CD1c-positive myeloid dendritic cell (primary cell): ENCODE results near the gene FUT4.
"Not testable (repeated sequence)": the region's sequence is repeated elsewhere in the genome, so short reads cannot be mapped to it uniquely, and the experiment has no call there.

Source experiments
- DNase-seq: peaks from one replicate; pipeline ENCODE4 v3.0.0-alpha.2; 2016; ENCODE audit errors: extremely low spot score

The FUT4 gene, protein sequence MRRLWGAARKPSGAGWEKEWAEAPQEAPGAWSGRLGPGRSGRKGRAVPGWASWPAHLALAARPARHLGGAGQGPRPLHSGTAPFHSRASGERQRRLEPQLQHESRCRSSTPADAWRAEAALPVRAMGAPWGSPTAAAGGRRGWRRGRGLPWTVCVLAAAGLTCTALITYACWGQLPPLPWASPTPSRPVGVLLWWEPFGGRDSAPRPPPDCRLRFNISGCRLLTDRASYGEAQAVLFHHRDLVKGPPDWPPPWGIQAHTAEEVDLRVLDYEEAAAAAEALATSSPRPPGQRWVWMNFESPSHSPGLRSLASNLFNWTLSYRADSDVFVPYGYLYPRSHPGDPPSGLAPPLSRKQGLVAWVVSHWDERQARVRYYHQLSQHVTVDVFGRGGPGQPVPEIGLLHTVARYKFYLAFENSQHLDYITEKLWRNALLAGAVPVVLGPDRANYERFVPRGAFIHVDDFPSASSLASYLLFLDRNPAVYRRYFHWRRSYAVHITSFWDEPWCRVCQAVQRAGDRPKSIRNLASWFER

DNA sequence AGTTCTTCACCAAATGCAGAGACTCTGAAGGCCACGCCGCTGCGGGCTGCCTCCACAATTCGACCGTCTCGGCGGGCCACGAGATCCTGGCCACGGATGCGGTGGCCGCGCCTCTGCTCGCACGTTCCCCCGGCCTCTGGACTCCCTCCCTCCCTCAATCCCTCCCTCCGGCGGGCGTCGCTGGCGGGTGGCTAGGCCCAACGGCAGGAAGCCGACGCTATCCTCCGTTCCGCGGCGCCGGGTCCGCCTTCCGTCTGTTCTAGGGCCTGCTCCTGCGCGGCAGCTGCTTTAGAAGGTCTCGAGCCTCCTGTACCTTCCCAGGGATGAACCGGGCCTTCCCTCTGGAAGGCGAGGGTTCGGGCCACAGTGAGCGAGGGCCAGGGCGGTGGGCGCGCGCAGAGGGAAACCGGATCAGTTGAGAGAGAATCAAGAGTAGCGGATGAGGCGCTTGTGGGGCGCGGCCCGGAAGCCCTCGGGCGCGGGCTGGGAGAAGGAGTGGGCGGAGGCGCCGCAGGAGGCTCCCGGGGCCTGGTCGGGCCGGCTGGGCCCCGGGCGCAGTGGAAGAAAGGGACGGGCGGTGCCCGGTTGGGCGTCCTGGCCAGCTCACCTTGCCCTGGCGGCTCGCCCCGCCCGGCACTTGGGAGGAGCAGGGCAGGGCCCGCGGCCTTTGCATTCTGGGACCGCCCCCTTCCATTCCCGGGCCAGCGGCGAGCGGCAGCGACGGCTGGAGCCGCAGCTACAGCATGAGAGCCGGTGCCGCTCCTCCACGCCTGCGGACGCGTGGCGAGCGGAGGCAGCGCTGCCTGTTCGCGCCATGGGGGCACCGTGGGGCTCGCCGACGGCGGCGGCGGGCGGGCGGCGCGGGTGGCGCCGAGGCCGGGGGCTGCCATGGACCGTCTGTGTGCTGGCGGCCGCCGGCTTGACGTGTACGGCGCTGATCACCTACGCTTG, at the start of gene FUT4:
FUT4 (plus strand) TSS at position 227 of the 951 bp plus-strand sequence; CDS start at position 440, 213 bp downstream.
- peak; percentile 87 for DNase-seq

DNA sequence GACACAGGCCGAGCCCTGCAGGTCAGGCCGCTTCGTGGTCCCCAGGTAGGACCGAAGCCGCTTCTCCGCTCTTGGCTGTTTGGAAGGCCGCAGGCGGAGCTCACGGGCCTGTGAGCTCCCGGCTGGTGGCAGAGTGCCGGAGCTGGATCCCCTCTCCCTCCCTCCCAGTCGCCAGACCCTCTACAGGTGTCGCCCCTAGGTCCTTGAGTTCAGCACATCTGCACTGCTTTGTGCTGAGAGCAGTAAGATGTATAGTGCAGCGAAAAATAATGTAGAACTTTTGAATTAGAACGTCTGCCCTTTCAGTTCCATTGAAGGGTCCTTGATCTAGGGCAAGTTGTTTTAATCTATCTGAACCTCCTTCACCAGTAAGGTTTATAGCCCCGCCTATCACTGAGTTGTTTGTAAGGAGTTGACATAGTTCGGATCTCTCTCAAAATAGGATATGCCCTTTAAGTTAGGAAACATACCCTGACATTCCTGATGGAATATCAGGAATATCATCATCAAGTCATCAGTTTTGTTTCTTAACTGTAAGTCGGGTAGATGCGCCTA, 49.5 kb upstream of the FUT4 start:
- DNase-seq, result no peak

DNA sequence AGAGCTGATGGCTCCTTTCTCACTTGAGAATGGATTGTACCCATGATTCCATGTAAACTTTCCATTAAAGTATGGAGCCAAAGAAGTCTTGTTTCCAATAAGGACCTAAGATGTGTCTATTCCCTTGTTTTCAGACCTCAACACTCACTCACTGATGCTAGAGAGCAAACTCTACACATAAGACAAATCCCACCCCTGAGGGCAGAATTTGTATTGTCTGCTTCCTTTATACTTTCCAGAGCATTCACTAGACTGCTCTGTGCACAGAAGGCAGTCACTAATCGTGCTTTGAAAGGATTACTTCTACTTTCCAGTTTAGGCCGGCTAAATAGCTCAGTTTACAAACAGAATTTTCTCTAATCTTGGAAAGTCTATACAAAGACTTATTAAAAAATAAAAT, 43.5 kb upstream of the FUT4 start:
- DNase-seq, result no peak

DNA sequence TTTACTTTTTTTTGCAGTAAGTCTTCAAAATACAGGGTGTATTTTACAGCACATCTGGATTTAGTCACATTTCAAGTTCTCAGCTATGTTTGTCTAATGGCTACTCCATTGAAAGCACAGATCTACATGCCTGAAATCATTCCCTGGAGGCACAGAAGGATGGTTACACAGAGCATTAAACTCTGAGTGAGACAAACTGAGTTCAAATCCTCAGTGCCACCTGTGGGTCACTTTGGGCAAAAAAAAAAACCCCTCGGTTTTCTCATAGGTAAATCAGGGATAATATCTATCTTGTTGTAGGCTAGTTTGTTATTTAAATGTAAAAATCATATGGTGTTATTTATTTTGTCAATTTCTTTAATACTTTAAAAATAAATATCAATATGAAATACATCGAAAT, 42.2 kb upstream of the FUT4 start:
- DNase-seq, result no peak

DNA sequence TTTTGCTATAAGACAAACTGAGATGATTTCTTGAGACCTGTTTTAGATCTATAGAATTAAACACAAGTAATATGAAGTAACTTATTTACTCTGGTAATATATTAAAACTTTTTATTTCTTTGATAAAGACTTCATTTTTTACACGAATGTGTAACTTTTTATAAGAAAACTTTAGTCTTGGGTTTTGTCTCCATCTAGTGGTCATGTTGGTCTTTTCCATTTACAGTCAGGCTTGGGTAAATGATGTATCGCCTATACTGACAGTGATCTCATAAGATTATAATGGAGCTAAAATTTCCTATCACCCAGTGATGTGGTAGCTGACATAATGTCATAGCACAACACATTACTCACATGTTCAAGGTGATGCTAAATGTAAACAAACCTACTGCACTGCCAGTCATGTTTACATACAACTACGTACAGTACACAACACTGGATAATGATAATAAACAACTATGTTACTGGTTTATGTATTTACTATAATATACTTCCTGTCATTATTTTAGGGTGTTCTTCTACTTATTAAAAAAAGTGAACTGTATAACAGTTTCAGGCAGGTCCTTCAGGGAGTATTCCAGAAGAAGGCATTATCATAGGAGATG, 38.9 kb upstream of the FUT4 start:
- DNase-seq, result peak; percentile 71

DNA sequence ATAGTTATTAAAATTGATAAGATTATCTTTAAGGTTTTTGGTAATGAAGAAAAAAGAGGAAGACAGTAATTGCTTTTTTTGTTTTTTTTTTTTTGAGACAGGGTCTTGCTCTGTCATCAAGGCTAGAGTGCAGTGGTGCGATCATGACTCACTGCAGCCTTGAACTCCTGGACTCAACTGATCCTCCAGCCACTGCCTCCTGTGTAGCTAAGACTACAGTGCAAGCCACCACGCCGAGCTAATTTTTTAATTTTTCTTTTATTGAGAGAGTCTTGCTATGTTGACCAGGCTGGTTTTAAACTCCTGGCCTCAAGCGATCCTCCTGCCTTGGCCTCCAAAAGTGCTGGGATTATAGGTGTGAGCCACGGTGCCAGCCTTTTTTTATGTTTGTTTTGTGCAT, 37.2 kb upstream of the FUT4 start:
- DNase-seq, result not testable (repeated sequence)

DNA sequence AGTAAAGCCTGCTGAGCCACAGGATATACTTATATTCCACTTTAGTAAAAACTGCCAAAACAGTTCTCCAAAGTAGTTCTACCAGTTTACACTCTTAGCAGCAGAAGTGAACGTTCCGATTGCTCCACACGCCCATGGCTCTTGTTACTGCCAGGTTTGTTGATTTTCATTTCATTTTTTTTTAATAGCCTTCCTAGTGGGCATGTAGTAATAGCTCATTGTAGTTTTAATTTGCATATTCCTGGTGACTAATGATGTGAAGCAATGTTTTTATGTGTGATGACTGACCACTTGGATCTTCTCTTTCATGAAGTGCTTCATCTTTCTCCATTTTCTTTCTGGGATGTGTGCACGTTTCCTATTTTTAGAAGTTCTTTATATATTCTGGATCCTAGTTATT, 36.2 kb upstream of the FUT4 start:
- peak; percentile 20 for DNase-seq

DNA sequence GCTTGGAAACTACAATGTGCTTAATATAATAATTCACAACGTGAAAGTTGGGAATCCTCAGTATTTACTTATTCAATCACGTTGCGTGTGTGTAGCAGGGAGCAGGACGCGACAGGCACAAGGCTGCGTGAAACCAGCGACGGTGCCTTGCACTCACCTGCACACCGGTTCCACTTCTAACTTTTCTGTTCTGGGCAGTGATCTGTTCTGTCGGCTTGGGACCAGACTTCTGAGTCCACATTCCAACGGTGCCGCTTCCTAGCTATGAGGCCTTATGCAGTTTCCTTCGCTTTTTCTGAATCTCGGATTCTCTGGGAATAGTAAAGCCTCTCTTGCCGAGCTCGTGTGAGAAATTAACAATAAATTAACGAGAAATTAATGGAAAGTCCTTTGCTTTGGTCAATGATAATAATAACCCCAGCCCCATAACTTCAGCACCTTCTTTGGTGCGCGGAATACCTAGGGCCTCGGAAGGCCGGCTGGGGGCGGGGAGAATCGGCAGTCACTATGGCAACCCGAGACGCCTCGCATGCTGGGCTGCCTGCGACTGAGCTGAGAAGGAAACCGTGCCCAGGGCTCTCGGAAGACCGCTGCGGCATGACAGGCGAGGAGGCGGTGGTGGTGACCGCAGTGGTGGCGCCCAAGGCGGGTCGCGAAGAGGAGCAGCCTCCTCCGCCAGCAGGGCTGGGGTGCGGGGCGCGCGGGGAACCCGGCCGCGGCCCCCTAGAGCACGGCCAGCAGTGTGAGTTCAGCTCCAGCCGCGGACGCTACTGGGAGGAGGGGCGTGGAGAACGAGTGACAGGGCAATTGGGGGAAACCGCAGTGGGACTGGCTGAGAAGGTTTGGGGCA, 31.6 kb upstream of the FUT4 start, which contains the start of gene C11orf97:
C11orf97 (plus strand) TSS at position 530 of the 850 bp plus-strand sequence; CDS start at position 598, 68 bp downstream.
- peak; percentile 56 for DNase-seq

DNA sequence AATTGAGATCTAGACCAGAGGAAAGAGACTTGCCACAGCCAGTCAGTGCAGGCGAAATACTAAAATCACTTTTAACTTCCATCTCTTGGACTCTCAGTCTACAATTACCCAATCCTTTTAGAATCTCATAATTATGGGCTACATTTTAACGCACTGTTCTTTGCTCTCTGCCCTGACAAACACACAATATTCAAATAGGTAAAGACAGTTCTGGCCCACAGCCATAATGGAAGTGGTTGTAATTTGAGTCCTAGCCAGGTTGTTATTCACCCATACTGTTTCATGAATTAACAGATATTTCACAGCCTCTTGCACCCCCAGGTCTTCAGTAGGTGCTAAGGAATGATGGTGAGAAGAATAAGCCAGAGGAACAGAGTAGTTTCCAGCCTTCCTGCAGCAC, 30.6 kb upstream of the FUT4 start:
- DNase-seq, result no peak

DNA sequence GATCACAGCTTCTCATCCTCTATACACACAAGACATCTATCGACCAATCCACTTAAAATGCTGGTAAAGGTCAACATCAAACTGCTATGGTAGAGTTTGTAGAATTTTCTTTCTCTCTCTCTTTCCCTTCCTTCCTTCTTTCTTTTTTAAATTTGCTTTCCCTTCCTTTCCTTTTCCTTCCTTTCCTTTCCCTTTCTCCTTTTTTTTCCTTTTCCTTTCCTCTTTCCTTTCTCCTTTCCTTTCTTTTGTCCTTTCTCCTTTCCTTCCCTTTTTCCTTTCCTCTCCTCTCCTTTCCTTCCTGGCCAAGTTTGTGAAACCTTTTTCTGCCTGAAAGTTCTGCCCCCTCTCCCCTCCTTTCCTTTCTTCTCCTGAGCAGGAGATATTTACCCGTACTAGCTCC, 28.3 kb upstream of the FUT4 start:
- no peak for DNase-seq

DNA sequence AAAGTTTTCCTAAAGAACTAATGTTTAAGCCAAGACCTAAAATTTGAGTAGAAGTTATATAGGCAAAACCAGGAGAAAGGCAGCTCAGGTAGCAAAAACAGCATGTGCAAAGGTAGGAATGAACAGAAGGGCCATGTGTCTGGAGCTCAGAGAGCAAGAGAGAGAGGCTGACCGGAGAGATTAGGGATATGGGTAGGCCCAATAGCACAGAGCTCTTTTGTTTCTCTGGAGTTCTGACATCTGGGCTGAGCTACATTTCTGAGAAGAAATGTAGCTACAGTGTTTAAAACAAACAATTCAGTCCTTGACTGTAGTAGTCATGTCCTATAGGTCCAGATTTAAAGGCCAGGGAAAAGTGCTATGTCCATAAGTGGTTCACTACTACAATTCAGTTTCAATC, 27.0 kb upstream of the FUT4 start:
- no peak for DNase-seq

DNA sequence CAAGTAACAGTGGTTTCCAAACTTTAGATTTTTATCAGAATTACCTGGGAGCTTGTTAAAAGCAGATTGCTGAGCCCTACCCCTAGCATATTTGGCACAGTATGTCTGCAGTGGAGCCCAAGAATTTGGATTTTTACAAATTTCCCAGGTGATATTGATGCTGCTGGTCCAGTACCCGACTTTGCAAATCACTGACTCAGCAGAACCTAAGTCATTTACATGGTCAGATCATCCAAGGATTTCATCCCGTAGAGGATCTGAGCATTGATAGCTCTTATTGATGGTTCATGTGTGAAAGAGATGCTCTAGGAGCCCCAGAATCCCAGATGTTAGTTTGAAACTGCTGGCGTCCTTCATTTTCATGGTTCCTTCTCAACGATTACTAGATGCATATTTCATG, 25.4 kb upstream of the FUT4 start:
- no peak for DNase-seq

DNA sequence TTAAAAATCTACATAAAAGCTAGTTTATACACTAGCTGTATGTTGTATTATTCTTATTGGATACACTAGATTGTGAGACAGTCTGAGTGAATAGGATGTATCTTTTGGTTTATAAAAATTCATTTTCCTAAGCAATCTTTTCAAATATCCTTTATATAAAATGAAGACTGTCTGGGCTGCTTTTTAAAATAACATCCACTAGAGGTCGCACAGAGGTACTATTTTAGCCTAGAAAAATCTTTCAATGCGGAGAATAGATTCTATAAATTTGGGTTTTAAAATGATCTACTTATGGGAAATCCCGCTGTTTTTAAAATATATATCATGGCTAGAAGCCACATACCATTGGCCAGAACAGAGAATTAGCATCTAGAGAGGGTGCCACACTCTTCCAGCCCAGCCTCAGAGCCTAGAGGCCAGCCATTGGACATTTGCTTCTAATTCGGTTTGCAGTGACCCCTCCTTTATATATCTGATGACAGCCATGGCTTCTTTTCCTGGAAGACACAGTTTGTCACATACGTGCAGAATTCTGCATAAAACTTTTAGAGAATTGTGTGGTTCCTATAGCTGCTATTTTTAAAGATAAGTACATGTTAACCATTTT, 24.1 kb upstream of the FUT4 start:
- peak; percentile 64 for DNase-seq

DNA sequence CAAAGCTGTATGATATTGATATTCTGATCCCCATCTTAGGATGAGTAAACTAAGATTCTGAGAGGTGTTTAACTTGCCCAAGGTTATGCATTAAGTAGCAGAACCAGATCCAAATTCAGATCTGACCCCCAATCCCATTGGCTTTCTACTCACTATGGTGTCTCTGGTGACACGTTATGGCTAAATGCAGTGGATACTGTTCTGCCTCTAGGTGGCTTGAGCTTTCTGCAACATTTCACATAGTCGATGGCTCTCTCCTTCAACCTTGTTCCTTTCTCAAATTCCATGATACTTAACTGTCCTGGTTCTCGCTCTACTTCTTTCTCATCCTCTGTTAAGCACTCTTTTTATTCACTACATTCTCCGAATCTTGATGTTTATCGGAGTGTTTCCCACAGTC, 22.0 kb upstream of the FUT4 start:
- peak; percentile 33 for DNase-seq

DNA sequence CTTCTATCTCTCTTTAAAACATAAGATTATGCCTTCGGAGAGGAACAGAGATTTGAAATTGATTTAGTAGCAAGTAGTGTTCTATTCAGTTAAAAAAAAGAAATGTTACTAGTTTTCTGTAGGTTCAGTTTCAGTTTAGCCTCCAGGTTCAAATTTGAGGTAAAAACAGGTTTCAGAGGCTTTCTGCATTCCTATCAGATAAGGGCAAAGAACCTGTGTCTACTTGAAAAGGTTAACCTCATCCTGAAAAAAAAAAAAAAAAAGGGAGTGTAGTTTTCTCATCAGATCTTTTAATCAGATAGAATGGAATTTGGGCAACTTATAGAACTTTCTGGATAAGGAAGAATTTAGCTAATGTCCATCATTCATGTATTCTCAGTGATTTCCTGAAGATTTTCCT, 19.4 kb upstream of the FUT4 start:
- DNase-seq, result no peak

DNA sequence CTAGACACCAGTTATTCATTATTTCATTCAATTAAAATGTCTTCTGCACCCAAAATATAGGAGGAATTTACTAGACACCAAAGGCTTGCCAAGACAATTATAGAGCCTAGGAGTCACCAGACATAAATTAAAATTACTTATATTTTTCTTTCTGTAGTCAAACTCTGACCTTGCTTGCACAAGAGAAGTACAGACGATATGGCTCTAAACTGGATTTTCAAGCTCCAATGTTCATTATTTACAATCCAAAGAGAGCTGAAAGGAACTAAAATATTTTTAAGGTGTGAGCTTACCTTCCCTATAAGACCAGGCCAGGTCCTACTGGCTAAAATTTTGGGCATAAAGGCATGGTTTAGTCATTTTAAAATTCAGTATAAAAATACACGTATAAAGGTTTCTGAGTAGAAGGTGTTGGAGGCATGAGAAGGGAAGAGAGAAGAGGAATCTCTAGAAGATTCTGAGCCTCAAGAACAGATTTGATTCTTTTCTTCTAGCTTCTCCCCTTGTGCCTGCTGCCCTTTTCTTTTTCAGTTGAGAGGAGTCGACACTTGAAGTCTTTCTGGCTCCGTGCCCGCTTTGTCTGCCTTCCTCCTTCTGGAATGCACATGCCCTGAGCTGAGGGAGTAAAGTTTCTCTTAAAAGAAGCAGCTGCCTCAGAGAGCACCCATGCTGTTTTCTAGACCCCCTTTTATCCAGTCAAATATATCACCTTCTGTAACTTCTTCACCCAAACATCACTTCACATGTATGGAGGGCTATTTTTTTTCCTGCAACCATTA, 18.0 kb upstream of the FUT4 start:
- DNase-seq, result peak; percentile 60

DNA sequence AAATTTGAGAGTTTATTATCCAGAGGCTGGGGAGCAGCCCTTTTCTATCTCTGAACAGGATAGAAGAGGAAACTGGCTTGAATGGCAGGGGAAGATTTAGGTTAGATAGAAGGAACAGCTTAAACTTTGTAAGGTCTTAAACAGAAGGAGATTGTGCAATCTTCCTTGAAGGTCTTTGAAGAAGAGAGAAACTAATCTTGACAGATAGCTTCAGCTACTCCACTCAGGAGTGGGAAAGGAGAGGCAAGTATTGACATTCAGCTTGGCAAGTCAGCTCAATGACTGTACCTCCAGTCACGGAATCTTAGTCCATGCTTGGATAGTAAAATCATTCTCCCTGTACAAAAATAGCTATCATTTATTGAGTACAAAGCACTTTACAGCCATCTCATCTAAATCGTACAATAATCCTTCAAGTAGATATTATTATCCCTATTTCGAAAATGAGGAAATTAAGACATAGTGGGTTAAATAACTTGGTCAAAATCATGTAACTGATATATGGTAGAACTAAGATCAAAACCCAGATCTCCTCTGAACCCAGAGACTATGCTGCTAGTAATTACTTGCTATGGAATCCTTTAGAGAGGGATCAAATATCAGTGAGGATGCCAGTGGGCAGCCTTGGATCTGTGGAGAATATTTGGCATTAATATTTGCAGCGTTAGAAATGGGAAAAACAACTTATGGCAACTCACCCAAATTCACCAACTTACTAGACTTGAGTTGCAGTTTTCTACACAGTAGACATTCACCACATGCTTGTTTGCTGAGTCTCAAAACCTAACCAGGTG, 16.9 kb upstream of the FUT4 start:
- peak; percentile 24 for DNase-seq

DNA sequence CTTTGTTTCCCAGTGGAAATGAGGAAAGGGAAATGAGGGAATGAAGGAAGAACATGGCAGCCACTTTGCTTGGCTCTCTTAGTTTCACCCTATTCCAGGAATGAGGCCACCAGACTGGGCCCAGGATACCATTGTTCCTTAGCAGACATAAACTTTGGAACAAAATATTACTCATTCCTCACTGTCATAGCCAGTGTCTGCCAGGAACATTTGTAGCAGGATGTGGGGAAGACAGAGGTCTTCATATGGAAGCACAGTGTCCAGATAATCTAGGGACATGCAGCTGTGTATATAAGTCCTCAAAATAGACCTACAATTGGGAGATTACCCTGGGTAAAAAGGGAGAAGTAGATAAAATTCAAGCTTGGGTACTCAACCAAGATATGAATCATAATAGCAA, 15.2 kb upstream of the FUT4 start:
- DNase-seq, result no peak

DNA sequence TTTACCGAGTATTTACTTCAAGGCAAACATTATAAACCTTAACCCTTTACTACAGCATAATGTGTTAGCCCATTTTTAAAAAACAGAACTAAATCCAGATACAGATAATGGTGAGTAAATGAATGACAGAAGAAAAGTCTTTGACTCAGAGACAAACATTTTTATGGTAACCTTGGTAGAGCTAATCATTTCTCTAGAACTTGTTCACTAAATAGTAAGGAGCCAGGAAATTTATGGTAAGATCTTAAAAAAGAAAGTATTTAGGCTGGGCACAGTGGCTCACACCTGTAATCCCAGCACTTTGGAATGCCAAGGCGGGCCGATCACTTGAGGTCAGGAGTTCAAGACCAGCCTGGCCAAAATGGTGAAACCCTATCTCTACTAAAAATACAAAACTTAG, 11.5 kb upstream of the FUT4 start:
- DNase-seq, result no peak
